ENCODE measurements around the gene CTNND2.

The CTNND2 gene

GRCh38 chr5:11658376-11658775, 245.9 kb downstream of the CTNND2 start:
- no peak overlapping the region for H3K4me3 ChIP-seq (ENCODE audit: low read depth, low read length)
- no peaks in the 10 kb centered on the region for H3K27me3 ChIP-seq (ENCODE audit: insufficient read depth, low read depth, severe bottlenecking)
- H3K36me3 ChIP-seq, result no peaks in the 10 kb centered on the region
- H3K9me3 ChIP-seq (ENCODE audit: severe bottlenecking), result no peaks in the 10 kb centered on the region
- DNase-seq, result no peak
- no peak overlapping the region for H3K27ac ChIP-seq
- no peak for TF ChIP-seq CTCF (IDR thresholded peaks at IDR 0.05; ENCODE audit: low read depth, low read length)

GRCh38 chr5:11656916-11657315, 247.3 kb downstream of the CTNND2 start:
- Histone ChIP-seq H3K4me3 (ENCODE audit: low read depth, low read length) (no peak overlapping the region), H3K9me3 (ENCODE audit: severe bottlenecking) (no peaks in the 10 kb centered on the region), H3K27me3 (ENCODE audit: insufficient read depth, low read depth, severe bottlenecking) (no peaks in the 10 kb centered on the region), H3K36me3 (no peaks in the 10 kb centered on the region), H3K27ac (no peak overlapping the region)
- no peak for DNase-seq
- TF ChIP-seq CTCF (IDR thresholded peaks at IDR 0.05; ENCODE audit: low read depth, low read length), result no peak

- no peak for TF ChIP-seq CTCF (IDR thresholded peaks at IDR 0.05; ENCODE audit: low read depth, low read length)
- Histone ChIP-seq H3K27ac (no peak overlapping the region), H3K4me3 (ENCODE audit: low read depth, low read length) (no peak overlapping the region), H3K36me3 (no peaks in the 10 kb centered on the region), H3K9me3 (ENCODE audit: severe bottlenecking) (no peaks in the 10 kb centered on the region), H3K27me3 (ENCODE audit: insufficient read depth, low read depth, severe bottlenecking) (no peaks in the 10 kb centered on the region)
- no peak for DNase-seq
These were observed 248.6 kb downstream of the CTNND2 start for GRCh38 chr5:11655681-11656080.

GRCh38 chr5:11650936-11651335, 253.3 kb downstream of the CTNND2 start:
- Histone ChIP-seq H3K4me3 (ENCODE audit: low read depth, low read length) (no peak overlapping the region), H3K9me3 (ENCODE audit: severe bottlenecking) (no peaks in the 10 kb centered on the region), H3K36me3 (no peaks in the 10 kb centered on the region), H3K27me3 (ENCODE audit: insufficient read depth, low read depth, severe bottlenecking) (no peaks in the 10 kb centered on the region), H3K27ac (no peak overlapping the region)
- TF ChIP-seq CTCF (IDR thresholded peaks at IDR 0.05; ENCODE audit: low read depth, low read length), result no peak
- DNase-seq, result no peak

GRCh38 chr5:11646141-11646540, 258.1 kb downstream of the CTNND2 start:
- H3K9me3 ChIP-seq (ENCODE audit: severe bottlenecking), result no peaks in the 10 kb centered on the region
- no peak for TF ChIP-seq CTCF (IDR thresholded peaks at IDR 0.05; ENCODE audit: low read depth, low read length)

GRCh38 chr5:11642438-11642837, 261.8 kb downstream of the CTNND2 start:
- no peak overlapping the region for H3K4me3 ChIP-seq (ENCODE audit: low read depth, low read length)
- H3K27me3 ChIP-seq (ENCODE audit: insufficient read depth, low read depth, severe bottlenecking), result no peaks in the 10 kb centered on the region

More at GRCh38 chr5:11646141-11646540, 258.1 kb downstream of the CTNND2 start:
- Histone ChIP-seq H3K36me3 (no peaks in the 10 kb centered on the region), H3K27me3 (ENCODE audit: insufficient read depth, low read depth, severe bottlenecking) (no peaks in the 10 kb centered on the region), H3K27ac (no peak overlapping the region), H3K4me3 (ENCODE audit: low read depth, low read length) (no peak overlapping the region)
- no peak for DNase-seq

More at GRCh38 chr5:11642438-11642837, 261.8 kb downstream of the CTNND2 start:
- TF ChIP-seq CTCF (IDR thresholded peaks at IDR 0.05; ENCODE audit: low read depth, low read length), result no peak
- Histone ChIP-seq H3K36me3 (no peaks in the 10 kb centered on the region), H3K27ac (no peak overlapping the region), H3K9me3 (ENCODE audit: severe bottlenecking) (no peaks in the 10 kb centered on the region)
- no peak for DNase-seq
